ENCODE measurements around the gene NPY2R.

The NPY2R gene, protein sequence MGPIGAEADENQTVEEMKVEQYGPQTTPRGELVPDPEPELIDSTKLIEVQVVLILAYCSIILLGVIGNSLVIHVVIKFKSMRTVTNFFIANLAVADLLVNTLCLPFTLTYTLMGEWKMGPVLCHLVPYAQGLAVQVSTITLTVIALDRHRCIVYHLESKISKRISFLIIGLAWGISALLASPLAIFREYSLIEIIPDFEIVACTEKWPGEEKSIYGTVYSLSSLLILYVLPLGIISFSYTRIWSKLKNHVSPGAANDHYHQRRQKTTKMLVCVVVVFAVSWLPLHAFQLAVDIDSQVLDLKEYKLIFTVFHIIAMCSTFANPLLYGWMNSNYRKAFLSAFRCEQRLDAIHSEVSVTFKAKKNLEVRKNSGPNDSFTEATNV

DNA sequence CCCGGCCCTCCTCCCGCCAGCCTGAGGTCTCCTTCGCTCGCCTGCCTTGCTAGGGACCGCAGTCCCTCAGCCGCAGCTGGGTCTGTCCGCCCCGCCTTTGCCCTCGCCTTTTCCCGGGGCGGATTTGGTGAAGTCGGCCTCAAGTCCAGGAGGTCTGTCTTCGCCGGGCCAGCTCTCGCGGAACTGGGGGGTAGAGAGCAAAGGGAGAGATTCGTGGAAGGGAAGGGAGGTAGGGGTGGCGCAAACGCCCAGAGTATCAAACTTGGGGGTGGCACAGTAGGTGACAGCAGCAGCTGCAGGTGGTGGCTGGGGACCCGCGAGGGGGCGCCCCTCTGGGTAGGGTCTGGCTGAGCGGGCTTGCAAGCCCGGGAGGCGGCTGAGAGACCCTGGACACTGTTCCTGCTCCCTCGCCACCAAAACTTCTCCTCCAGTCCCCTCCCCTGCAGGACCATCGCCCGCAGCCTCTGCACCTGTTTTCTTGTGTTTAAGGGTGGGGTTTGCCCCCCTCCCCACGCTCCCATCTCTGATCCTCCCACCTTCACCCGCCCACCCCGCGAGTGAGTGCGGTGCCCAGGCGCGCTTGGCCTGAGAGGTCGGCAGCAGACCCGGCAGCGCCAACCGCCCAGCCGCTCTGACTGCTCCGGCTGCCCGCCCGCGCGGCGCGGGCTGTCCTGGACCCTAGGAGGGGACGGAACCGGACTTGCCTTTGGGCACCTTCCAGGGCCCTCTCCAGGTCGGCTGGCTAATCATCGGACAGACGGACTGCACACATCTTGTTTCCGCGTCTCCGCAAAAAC lies at the start of gene NPY2R:
Gene NPY2R (plus strand): TSS at position 379 of the 797 bp plus-strand sequence. CDS start 5,304 bp downstream, outside the sequence.
- no peak for DNase-seq (ENCODE audit: low read depth)

DNA sequence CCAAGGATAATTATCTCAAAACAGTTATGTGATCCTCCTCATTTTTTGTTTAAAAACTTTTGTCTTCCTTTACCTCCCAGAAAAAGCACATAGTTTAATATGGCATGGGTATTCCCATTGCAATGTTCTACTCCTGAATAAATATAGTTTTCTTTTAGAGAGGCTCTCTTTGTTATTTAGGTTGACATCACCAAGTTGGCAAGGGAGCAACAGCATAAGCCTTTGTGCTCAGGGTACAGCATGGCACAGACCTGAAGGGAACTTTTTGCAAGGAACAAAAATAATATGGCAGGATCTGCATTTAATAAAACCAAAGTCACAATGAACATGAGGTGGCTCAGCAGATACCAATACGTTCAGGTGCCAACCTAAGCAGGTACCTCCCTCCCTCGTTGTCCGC lies 47.1 kb upstream of the NPY2R start:
- DNase-seq (ENCODE audit: low read depth), result no peak

DNA sequence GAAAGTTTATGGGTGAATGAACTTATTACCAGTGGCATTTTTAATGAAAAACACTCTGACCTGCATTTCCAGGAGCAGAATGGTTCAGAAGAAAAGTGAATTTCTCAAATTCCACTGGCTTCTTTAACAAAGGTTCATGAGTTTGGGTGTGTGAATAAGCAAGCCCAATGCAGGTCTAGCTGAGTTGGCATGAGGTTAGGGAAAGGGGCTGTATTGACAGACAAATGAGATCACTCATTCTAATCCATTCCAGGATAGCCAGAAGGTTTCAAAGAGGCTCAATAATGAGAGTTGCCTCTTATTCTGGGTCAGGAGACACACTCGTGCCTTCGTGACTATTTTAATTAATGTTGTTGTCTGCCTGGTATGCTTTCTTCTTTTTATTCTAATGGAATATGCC lies 43.7 kb upstream of the NPY2R start:
- DNase-seq (ENCODE audit: low read depth), result no peak

DNA sequence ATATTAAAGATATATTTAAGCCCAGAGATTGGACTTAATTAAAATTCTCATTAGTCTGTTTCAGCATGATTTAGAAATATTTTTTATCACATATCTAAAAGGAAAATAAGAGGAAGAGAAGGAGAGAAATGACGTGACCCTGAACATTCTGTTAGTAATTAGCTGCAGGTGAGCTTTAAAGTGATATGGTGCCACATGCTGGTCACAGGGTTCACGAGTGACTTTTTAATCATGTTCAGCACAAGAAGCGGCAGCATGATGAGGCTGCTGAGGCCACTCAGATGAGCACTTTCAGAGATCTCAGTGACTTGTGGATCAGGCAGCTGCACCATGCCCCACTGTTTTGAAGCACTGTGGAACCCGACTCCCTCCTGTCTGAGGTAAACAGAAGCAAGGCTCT lies 37.9 kb upstream of the NPY2R start:
- no peak for DNase-seq (ENCODE audit: low read depth)

DNA sequence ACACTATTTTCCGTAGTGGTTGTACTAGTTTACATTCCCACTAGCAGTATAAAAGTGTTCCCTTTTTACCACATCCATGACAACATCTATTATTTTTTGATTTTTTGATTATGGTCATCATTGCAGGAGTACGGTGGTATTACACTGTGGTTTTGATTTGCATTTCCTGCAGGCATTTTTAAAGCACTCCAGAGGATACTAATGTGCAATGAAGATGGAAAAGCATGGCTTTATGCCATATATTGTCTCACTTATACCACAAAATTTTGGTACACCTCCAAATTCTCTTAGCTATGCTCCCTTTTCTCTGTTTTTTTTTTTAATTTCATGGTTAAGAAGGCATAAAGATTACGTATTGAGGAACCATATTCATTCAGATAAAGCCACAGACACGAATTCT lies 35.1 kb upstream of the NPY2R start:
- DNase-seq (ENCODE audit: low read depth), result no peak

DNA sequence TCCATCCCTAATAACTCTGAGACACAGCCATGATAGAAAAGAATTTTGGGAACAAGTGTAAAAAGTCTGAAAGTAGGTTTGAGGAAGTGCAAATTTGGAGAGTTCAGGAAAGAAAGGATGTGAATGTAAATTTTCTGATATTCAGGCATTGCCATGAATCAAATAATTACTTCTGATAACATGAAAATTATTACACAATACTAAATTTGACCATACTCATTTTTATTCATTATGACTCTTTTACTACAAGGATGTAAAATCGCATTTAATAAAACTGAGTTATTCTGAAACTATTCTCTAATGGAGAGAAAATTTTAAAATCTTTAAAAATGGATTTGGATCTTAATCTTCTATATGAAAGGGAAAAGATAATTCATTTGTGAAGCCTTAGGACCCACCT lies 33.8 kb upstream of the NPY2R start:
- DNase-seq (ENCODE audit: low read depth), result no peak

DNA sequence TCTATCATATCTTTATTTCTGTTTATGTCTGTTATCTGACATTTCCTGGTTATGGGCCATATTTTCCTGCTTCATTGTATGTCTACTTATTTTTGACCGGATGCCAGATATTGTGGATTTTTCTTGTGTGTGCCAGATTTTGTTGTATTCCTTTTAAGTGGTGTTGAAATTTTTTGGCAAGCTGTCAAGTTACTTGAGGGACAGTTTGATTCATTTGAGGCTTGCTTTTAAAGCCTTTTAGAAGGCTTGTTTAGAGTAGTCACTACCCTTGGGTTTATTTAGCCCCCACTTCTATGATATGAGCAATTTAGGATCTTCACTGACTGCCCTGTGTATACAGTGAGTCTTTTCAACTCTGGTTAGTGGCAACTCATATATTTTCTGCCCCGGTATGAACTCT lies 29.2 kb upstream of the NPY2R start:
- DNase-seq (ENCODE audit: low read depth), result no peak

DNA sequence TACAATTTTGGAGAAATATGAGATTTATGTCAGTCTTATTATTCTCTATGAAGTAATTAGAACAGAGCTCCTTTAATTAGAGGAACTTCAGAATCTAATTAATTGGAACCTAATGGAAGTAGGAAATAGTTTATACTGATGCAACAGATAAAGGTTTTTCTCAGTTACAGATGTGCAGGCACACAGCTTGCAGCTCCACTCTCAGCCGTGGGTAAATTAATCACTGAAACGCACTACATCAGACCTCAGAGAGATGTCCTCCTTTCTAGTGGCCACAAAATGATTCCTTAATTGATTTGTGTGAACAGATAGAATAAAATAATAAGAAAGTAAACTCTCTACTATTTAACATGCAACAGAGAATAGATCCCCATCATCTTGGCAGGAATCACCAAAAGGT lies 21.5 kb upstream of the NPY2R start:
- no peak for DNase-seq (ENCODE audit: low read depth)

DNA sequence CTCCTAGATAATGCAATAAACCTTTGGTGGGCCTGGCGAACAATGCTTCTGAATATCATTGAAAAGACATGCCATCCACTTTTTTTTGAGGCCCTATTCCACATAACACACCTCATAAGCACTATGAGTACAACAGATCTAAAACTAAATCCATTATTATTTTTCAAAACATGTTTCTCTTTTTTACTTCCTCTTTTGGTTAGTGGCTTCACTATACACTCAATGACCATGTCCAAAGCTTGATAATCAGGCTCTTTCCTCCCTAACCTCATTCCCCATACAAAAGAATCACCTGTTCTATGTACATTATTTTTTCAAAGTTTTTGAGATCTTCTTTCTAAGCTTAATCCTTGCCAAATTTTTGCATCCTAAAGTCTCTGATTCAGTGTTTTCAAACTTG lies 20.4 kb upstream of the NPY2R start:
- no peak for DNase-seq (ENCODE audit: low read depth)

DNA sequence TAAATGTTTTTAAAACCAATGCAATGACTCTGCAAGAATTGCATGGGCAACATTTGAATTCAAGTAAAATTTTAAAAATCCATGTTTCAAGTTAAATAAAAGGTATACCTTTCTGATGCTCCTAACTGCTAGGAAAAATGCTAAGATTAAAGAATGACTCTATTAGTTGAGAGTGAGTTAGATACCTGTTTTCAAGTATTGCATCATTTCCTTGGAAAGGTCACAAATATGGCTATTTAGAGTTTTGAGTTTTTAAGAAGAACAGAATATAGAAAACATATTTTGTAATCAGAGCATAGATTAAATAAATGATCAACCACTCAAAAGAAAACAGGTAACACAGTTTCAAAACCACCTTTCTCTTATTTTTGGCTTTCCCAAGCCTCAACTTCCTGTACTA lies 18.3 kb upstream of the NPY2R start:
- no peak for DNase-seq (ENCODE audit: low read depth)

DNA sequence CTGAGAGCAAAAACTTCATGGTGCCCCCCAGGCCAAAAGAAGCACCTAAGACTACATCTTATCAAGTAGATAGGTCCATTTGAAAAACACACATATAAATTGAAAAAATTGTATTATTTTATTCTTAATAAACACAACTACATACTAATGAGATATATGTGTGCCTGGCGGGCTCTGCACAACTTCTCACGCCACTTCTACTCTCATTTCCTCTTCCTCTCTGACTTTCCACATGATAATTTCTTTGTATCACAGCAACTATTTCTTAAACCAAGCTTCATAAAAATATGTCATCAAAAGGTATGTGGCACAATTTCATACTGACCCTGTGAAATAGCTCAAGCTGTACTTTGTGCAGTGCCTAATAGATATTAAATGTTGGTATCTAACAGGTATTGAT lies 10.7 kb upstream of the NPY2R start:
- DNase-seq (ENCODE audit: low read depth), result no peak

DNA sequence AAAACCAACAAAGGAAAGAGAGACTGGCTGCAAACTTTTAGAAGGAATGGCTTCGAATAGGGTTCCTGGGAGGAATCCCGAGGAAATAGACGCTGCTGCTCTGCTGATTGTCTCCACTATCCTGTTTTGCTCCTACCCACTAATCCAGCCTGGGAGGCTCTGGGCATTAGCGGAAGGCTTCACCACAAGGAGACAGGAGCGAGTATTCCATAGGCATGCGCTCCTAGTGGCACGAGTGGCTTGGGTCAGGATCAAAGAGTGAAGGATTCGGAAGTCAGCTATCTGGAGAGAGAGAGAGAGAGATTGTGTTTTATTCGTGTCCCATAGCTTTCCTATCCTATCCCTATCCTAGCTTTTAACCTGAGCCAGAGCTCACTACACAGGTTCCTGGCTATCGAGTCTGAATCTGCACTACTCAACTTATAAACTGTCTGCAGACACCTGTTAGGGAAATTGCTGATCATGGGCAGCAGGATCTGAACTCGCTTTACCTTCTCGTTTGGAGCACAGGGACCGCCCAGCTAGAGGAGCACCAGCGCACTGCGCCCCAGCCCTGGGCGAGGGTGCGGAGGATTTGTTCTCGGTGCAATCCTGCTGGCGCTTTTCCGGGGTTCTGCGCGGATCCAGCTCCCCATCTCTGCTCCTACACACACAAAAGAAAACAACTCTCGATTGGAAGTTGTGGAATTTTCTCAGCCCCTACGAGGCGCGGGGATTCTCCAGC lies 740 bp upstream of the NPY2R start:
- no peak for DNase-seq (ENCODE audit: low read depth)

DNA sequence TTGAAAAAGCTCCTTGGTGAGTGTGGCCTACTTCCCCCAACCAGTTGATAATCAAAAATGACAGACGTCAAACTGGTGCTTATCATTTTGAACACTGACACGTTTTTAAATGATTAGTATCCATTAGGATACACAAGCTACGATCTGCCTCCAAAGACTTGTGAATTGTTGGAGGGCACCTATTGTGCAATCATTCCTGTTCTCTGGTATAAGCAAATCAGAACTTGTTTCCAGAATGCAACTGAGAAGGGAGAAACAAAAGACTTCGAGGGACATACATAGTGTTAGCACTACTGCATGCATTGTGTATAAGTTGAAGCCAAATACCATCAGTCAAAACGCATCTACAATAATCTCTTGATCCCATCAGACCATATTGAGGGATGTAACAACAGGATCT lies 11.6 kb downstream of the NPY2R start:
- DNase-seq (ENCODE audit: low read depth), result no peak

DNA sequence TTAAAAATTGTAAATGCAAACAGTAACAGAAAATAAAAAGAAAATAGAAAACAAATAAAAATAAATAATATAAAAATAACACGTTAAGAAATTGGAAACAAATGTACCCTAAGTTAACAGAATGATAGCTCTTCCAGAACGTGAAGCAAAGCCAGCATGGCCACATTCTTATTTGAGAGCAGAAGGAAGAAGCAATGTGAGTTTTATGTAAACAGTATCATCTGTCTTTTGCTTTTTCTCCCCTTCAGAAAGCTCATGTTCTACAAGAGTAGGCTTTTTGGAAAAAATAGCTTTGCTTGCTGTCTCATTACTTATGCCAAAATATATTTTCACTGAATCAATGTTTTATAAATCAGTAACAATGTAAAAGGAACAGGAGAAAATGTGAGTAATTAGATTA lies 18.7 kb downstream of the NPY2R start:
- DNase-seq (ENCODE audit: low read depth), result no peak

DNA sequence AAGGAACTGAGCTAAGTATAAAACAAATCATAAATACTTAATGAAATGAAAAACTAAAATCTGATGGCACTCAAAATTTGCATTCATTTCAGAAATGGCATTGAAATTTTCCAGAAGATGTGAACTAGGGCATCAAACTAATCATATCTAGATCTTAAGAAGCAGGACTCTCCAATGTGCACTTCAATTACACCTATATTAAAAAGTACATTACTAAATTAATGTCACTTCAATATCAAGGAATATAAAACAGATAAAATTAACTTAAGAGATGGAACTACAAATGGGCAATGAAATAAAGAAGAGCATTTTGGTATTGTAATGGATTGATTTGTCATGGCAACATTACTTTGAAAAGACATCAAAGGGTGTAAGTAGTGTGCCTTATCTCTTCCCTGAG lies 20.3 kb downstream of the NPY2R start:
- no peak for DNase-seq (ENCODE audit: low read depth)

DNA sequence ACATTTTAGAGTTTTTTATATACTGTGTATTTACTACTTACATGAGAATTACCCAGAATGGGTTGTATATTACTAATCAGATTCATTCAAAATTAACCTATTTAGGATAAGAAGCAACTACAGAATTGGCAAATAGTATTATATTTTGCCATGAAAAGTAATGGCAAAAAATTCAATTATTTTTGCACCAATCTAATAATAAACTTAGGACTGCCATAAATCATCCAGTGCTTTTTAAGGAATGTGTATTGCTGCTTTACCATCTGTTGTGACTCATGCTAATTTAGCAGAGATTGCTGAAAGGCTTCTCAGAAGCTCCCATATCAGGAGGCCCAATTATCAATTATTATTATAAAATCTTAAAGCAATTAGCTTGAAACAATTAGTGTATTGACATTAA lies 24.0 kb downstream of the NPY2R start:
- DNase-seq (ENCODE audit: low read depth), result no peak

DNA sequence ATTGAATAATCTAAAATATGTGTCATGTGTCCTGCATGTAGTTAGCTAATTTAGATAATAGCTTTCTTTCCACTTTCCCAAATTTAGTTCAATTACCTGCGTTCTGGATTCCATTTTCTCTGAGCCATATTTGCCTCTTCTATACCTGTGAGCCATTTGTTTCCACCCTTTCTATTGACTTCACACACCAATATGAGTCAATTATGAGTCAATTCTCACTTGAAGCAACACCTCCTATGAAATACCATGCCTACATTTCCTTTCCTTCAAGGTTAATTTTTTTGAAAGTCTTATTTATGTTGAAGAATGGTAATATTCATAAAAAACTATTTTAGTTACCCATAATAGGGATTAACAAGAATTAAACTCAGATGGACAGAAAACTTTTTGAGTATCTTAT lies 25.8 kb downstream of the NPY2R start:
- DNase-seq (ENCODE audit: low read depth), result no peak

DNA sequence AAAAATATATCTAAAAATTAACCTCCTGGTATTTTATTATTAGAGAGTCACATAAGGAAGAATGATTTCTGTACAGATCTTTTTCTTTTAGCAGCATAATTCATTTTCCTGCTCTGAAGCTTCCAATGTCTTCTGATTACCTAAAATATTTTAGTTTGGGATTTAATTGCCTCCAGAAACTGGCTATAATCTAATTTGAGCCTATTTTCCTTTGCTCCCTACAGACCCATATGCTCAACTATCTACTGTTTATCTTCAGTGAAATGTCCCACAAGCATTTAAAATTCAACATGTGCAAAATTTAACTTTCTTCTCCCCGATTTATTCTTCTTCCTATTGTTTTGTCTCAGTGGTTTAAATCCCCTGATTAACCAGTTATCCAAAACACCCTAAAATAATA lies 29.1 kb downstream of the NPY2R start:
- no peak for DNase-seq (ENCODE audit: low read depth)

DNA sequence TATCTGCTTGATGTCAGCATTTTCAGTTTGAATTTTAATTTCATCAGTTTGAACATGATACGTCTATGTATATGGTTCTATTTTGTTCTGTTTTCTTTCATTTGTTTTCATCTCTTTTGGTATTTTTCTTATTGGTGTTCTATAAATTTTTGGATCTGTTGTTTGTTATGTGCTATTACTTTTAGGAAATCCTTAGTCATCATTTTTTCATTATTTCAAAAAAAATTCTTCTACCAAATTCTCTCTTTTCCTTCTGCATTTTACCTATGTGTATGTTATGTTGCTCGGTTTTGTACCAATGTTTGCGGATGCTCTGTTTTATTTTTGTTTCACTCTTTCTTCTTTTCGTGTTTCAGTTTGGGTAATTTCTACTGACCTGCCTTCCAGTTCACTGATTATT lies 32.8 kb downstream of the NPY2R start:
- DNase-seq (ENCODE audit: low read depth), result no peak

DNA sequence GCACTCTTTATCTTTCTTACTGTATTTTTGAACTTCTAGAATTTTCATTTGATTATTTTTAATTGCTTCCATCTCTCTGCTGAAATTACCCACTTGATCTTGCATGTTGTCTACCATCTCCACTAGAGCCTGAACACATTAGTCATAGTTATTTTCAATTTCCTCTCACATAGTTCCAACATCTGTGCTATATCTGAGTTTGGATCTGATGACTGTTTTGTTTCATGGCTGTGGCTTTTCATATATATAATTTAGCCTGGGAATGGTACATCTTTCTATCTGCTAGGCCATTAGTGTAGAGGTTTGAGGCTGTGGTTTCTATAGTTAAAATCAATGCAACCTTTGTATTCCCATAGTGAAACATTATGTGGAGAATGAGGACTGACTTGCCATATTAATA lies 33.2 kb downstream of the NPY2R start:
- no peak for DNase-seq (ENCODE audit: low read depth)

DNA sequence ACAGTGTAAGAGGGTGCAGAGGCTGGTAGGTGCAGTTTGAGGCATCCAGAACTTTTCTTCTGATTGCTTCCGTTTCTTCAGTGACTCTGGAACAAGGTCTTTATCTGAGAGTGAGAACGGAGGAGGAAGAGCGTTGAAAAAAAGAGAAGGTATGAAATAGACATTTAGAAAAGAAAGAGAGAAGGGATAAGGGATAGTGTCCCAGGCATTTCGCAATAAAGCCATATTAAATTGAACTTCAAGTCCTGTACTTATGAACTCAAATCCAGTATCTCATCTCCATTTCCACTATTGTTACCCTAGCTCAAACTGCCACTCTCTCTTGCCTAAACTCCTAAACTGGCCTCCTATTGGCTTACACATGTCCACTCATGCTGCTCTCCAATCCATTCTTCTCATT lies 36.7 kb downstream of the NPY2R start:
- no peak for DNase-seq (ENCODE audit: low read depth)

DNA sequence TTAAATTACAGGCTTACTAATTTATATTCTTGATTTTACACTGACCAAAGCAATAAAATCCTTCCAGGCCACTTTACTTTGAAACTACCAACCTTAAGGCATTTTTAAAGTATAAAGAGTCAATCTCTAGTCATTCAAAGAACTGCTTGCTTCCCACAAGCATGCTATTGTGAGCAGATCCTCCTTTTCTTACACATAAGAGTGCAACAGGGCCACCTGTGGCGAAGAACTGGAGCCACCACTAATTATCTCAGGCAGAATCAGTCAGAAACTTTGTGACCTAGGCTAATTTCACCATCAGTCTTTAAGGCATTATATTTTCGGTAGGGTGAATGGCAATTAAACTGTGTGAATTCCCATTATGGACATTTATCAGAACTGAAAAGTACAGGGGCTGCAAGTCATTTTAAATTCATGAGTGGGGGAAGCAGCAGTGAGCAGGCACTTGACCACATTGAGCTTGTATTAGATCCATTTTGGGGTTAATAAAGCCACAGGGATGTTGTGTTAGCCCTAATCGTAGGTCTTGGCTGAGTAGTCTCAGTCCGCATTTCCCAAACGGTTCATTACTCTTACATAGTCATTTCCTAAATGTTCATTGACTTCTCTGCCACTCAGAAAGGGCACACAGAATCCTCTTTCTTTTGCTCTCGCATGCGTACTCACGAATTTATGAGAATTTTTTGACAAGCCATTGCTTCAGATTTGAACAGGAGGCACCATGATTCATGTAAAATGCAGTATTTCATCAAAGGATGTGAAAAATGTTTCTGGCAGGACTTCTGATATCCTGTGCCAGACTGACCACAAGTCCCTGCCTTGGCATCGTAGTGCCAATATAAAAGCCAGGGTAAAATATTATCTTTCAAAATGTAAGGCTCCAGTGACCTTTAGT lies 39.8 kb downstream of the NPY2R start:
- DNase-seq (ENCODE audit: low read depth), result no peak

Data from non-pigmented ciliary epithelial cell (primary cell).